Tibial artery (tissue), 4 donors: ENCODE data around the gene STH.

Experiments
- DNase-seq, 2 donors: peaks; one replicate each; pipeline ENCODE4 v3.0.0-alpha.2; 2019
- H3K27ac ChIP-seq, 2 donors: fragments of 200-600 bp; sonication (generic) in 1 of 2; 1 replicate in 1 of 2; 2 replicates in 1 of 2; pipeline ENCODE4 v1.5.1; 2018 to 2019; ENCODE audit warnings: mild to moderate bottlenecking in 1 of 2
- H3K27me3 ChIP-seq, 2 donors: fragments of 200-600 bp; sonication (generic) in 1 of 2; one replicate each; pipeline versions ENCODE4 v1.5.1 to v1.6.0; 2016 to 2019
- H3K36me3 ChIP-seq, 3 donors: fragments of 200-600 bp; sonication (generic) in 2 of 3; one replicate each; pipeline ENCODE4 v1.5.1; 2016 to 2019; ENCODE audit warnings: mild to moderate bottlenecking in 2 of 3
- H3K4me1 ChIP-seq, 4 donors: fragments of 200-600 bp; sonication (generic) in 2 of 4; 1 replicate in 3 of 4; 2 replicates in 1 of 4; pipeline ENCODE4 v1.5.1; 2016 to 2019
- H3K4me3 ChIP-seq, 2 donors: fragments of 200-600 bp; sonication (generic) in 1 of 2; 1 replicate in 1 of 2; 2 replicates in 1 of 2; pipeline ENCODE4 v1.5.1; 2018 to 2019; ENCODE audit warnings: mild to moderate bottlenecking in 2 of 2
- H3K9me3 ChIP-seq, 3 donors: fragments of 200-600 bp; sonication (generic) in 1 of 3; one replicate each; pipeline ENCODE4 v1.5.1; 2016 to 2019
- CTCF ChIP-seq, 2 experiments: fragments of 200-600 bp in 1 of 2; fragments of 450-650 bp in 1 of 2; IDR thresholded peaks; one replicate each; pipeline ENCODE4 v1.5.1; 2017 to 2019; ENCODE audit warnings: antibody characterized with exemption in 2 of 2, mild to moderate bottlenecking in 1 of 2, moderate library complexity in 1 of 2
- intact Hi-C: fragments of 100-400 bp; cut with DNase I; formaldehyde crosslinking; loops from one replicate; pipeline ENCODE4 v1.15.0; 2023; ENCODE audit warnings: low total_unique reads

The STH gene

GRCh38 chr17:45968732-45969131 lies 30.3 kb upstream of the STH start:
- Histone ChIP-seq H3K4me1 (no peaks in the 10 kb centered on the region), H3K36me3 (no peaks in the 10 kb centered on the region), H3K4me3 (no peak overlapping the region), H3K27me3 (peaks cover 0 to 13% of the 10 kb centered on the region in 2 donors), H3K27ac (no peak overlapping the region), H3K9me3 (no peaks in the 10 kb centered on the region)
- no peak for DNase-seq
- TF ChIP-seq CTCF (IDR thresholded peaks at IDR 0.05), result no peak
- intact Hi-C loops, result no loop called here

GRCh38 chr17:45969726-45970125 lies 29.3 kb upstream of the STH start:
- Histone ChIP-seq H3K27me3 (peaks cover 0 to 13% of the 10 kb centered on the region in 2 donors), H3K27ac (no peak overlapping the region), H3K4me3 (no peak overlapping the region), H3K4me1 (no peaks in the 10 kb centered on the region), H3K9me3 (no peaks in the 10 kb centered on the region), H3K36me3 (no peaks in the 10 kb centered on the region)
- intact Hi-C loops, result no loop called here
- no peak for TF ChIP-seq CTCF (IDR thresholded peaks at IDR 0.05)
- DNase-seq, result no peak

- DNase-seq, result no peak
- H3K4me1 ChIP-seq, result no peaks in the 10 kb centered on the region
- H3K27ac ChIP-seq, result no peak overlapping the region
- H3K27me3 ChIP-seq, result peaks cover 0 to 10% of the 10 kb centered on the region in 2 donors
- H3K36me3 ChIP-seq, result no peaks in the 10 kb centered on the region
- no peaks in the 10 kb centered on the region for H3K9me3 ChIP-seq
- no peak for TF ChIP-seq CTCF (IDR thresholded peaks at IDR 0.05)
- H3K4me3 ChIP-seq, result no peak overlapping the region
- intact Hi-C loops, result no loop called here
Observed at GRCh38 chr17:45970659-45971058, 28.4 kb upstream of the STH start.

GRCh38 chr17:45971698-45972141 lies 27.3 kb upstream of the STH start:
- Histone ChIP-seq H3K27ac (no peak overlapping the region), H3K36me3 (no peaks in the 10 kb centered on the region), H3K4me1 (no peaks in the 10 kb centered on the region), H3K27me3 (peaks cover 0 to 10% of the 10 kb centered on the region in 2 donors), H3K4me3 (no peak overlapping the region), H3K9me3 (no peaks in the 10 kb centered on the region)
- intact Hi-C loops, result no loop called here
- no peak for DNase-seq
- TF ChIP-seq CTCF (IDR thresholded peaks at IDR 0.05), result no peak

GRCh38 chr17:45972531-45972930 lies 26.5 kb upstream of the STH start:
- no peak overlapping the region for H3K4me3 ChIP-seq
- H3K27me3 ChIP-seq, result peaks cover 0 to 10% of the 10 kb centered on the region in 2 donors
- intact Hi-C loops, result no loop called here
- DNase-seq, result no peak
- TF ChIP-seq CTCF (IDR thresholded peaks at IDR 0.05), result no peak
- no peaks in the 10 kb centered on the region for H3K36me3 ChIP-seq
- H3K4me1 ChIP-seq, result no peaks in the 10 kb centered on the region
- no peak overlapping the region for H3K27ac ChIP-seq
- no peaks in the 10 kb centered on the region for H3K9me3 ChIP-seq
